K562 (cell line): Measurements from ENCODE around the gene PLXND1. TPM values are rescaled to one million over a fixed set of nuclear protein-coding genes. Genes with fewer than 3 reads are reported as not detected.

ENCODE experiments used
- ATAC-seq: fragments of 200-7000 bp; cut with Tn5 transposase; 3 replicates; pipeline ENCODE4 v1.9.1; 2020; ENCODE audit warnings: moderate library complexity
- BruUV-seq: library from RNA; stranded (reverse); fragments of 400-500 nt; replicated peaks from 2 replicates; lab custom pipeline; 2021; lab: Mats Ljungman, UMichigan
- CTCF ChIA-PET: fragments of 300-600 bp; formaldehyde crosslinking; extraction: SDS; loops from one replicate; lab custom pipeline; 2021; ENCODE audit warnings: low intra/inter-chr PET ratio; lab: Yijun Ruan, JAX
- POLR2A ChIA-PET: fragments of 300-600, 350-650 bp; sonication (Branson Sonifier 250); formaldehyde crosslinking; extraction: SDS; loops from one replicate; lab custom pipeline; 2021; ENCODE audit warnings: antibody characterized with exemption, inconsistent platforms; lab: Yijun Ruan, JAX
- DNase-seq, 4 experiments: peaks; one replicate each; pipeline versions ENCODE4 v3.0.0 to v3.0.0-alpha.2; 2011 to 2018; ENCODE audit warnings: low spot score in 3 of 4, mixed read lengths in 3 of 4; ENCODE audit errors: extremely low read depth in 1 of 4
- FAIRE-seq: peaks from 2 replicates; lab custom pipeline; 2011; peaks lifted over from hg19 to GRCh38; lab: Jason Lieb, UNC
- H2AFZ ChIP-seq: 2 replicates; pipeline ENCODE4 v1.6.0; 2011; ENCODE audit warnings: low read depth, low read length, control low read depth, inconsistent platforms
- H3K27ac ChIP-seq: fragments of 200-600 bp; 3 replicates; pipeline ENCODE4 v1.8.0; 2011; ENCODE audit warnings: low read depth, mild to moderate bottlenecking, control low read depth, inconsistent platforms, low read length, moderate library complexity, mixed read lengths; ENCODE audit errors: extremely low read depth
- H3K27me3 ChIP-seq, 2 experiments: fragments of 300-600 bp in 1 of 2; 2 replicates in 1 of 2; 3 replicates in 1 of 2; pipeline versions ENCODE4 v1.6.0 to v1.8.0; 2011; ENCODE audit warnings: inconsistent platforms in 2 of 2, low read length in 2 of 2, mild to moderate bottlenecking in 1 of 2, mixed read lengths in 1 of 2, moderate library complexity in 1 of 2; ENCODE audit not compliant: control insufficient read depth in 2 of 2, insufficient read depth in 2 of 2
- H3K36me3 ChIP-seq: fragments of 300-600 bp; 3 replicates; pipeline ENCODE4 v1.8.0; 2011; ENCODE audit warnings: mild to moderate bottlenecking, low read length, inconsistent platforms; ENCODE audit not compliant: control insufficient read depth, insufficient read depth
- H3K4me1 ChIP-seq, 2 experiments: fragments of 200-600 bp in 1 of 2; replicated peaks in 1 of 2; 2 replicates in 1 of 2; 3 replicates in 1 of 2; pipeline versions ENCODE4 v1.5.1 to v1.8.0; 2011; ENCODE audit warnings: inconsistent platforms in 2 of 2, low read length in 2 of 2, mild to moderate bottlenecking in 1 of 2, mixed read lengths in 1 of 2, moderate library complexity in 1 of 2; ENCODE audit not compliant: control insufficient read depth in 2 of 2, insufficient read depth in 2 of 2
- H3K4me2 ChIP-seq: 2 replicates; pipeline ENCODE4 v1.6.1; 2011; ENCODE audit warnings: low read length, control low read depth, inconsistent platforms, mixed read lengths; ENCODE audit not compliant: insufficient read depth
- H3K4me3 ChIP-seq: fragments of 200-600 bp; sonication (generic), shearing (Covaris generic); 2 replicates; pipeline ENCODE4 v1.5.1; 2016; ENCODE audit warnings: control low read depth, inconsistent platforms
- H3K79me2 ChIP-seq: fragments of 200-600 bp; 3 replicates; pipeline ENCODE4 v1.8.0; 2011; ENCODE audit warnings: low read length, inconsistent platforms; ENCODE audit not compliant: control insufficient read depth, insufficient read depth
- H3K9ac ChIP-seq, 2 experiments: 2 replicates each; pipeline versions ENCODE4 v1.6.0 to v1.6.1; 2011; ENCODE audit warnings: low read depth in 2 of 2, low read length in 2 of 2, control low read depth in 1 of 2, inconsistent platforms in 1 of 2, mild to moderate bottlenecking in 1 of 2, mixed read lengths in 1 of 2; ENCODE audit not compliant: insufficient read depth in 1 of 2
- H3K9me1 ChIP-seq: one replicate; pipeline ENCODE4 v1.6.0; 2011; ENCODE audit warnings: inconsistent platforms, mild to moderate bottlenecking, low read length, moderate library complexity; ENCODE audit not compliant: control insufficient read depth, insufficient read depth
- H3K9me3 ChIP-seq: replicated peaks from 2 replicates; pipeline ENCODE4 v1.5.1; 2011; ENCODE audit warnings: low read depth, low read length, inconsistent platforms; ENCODE audit not compliant: control insufficient read depth, insufficient read depth
- H4K20me1 ChIP-seq: replicated peaks from 2 replicates; pipeline ENCODE4 v1.6.1; 2011; ENCODE audit warnings: low read length, inconsistent platforms, mixed read lengths; ENCODE audit not compliant: control insufficient read depth, insufficient read depth
- CBX1 ChIP-seq: sonication (generic); IDR thresholded peaks from 2 replicates; pipeline ENCODE4 v1.6.1; 2016; ENCODE audit warnings: antibody characterized with exemption, low read depth, mild to moderate bottlenecking
- KAT8 ChIP-seq: fragments of 450-650 bp; IDR thresholded peaks from 2 replicates; pipeline ENCODE4 v1.6.1; 2016; ENCODE audit warnings: low read depth, mild to moderate bottlenecking
- ZNF696 ChIP-seq: fragments of 250-450 bp; sonication (Bioruptor Pico); conservative IDR thresholded peaks from 2 replicates; pipeline ENCODE4 v1.4.0; 2020; ENCODE audit warnings: mild to moderate bottlenecking, moderate library complexity
- ZNF79 ChIP-seq: fragments of 250-450 bp; sonication (Bioruptor Pico); IDR thresholded peaks from 2 replicates; pipeline ENCODE4 v1.4.0; 2020; ENCODE audit warnings: low read depth, mild to moderate bottlenecking, moderate library complexity
- WGBS: fragments of 100-300 bp; shearing (Covaris generic); methylation state at CpG from one replicate; pipeline ENCODE4 v1.1.6; 2016; ENCODE audit warnings: low coverage, mixed read lengths; ENCODE audit not compliant: insufficient coverage; ENCODE audit errors: missing lambda C conversion rate; 5-methylcytosine and 5-hydroxymethylcytosine counted together
- in situ Hi-C: fragments of 300-500 bp; cut with MboI; formaldehyde crosslinking; loops from 4 replicates; pipeline ENCODE4 v1.15.0; 2018; ENCODE audit warnings: inconsistent platforms, mixed read lengths
- intact Hi-C: fragments of 100-400 bp; cut with micrococcal nuclease; formaldehyde crosslinking; loops from 2 replicates; pipeline ENCODE4 v1.14.2; 2022
- polyA plus RNA-seq, 8 experiments: library from polyadenylated mRNA; depleted of rRNA in 4 of 8; stranded (reverse) in 5 of 8; unstranded in 3 of 8; fragments of >200 nt; fragmentation: Nextera tagmentation in 2 of 8; fragmentation: Illumina TruSeq in 1 of 8; extraction: Ambion mirVana in 2 of 8; extraction: Trizol in 1 of 8; gene quantifications; 2 replicates each; pipeline versions ENCODE4 v1.2.1 to v1.2.3, GENCODE V29; 2011 to 2014; ENCODE audit warnings: inconsistent platforms in 1 of 8, missing spikeins in 1 of 8
- total RNA-seq, 7 experiments: library from RNA; depleted of rRNA in 6 of 7; stranded (reverse); fragments of >200 nt in 6 of 7; fragmentation: Illumina TruSeq in 2 of 7; extraction: Trizol in 2 of 7; gene quantifications; 2 replicates each; pipeline versions ENCODE4 v1.2.1 to v1.2.3, GENCODE V29; 2011 to 2021; ENCODE audit warnings: low replicate concordance in 1 of 7
- TF ChIP-seq, protein P1 (sequence below): fragments of 250-450 bp; sonication (Bioruptor Pico); IDR thresholded peaks from 2 replicates; pipeline ENCODE4 v1.4.0; 2020; ENCODE audit warnings: mild to moderate bottlenecking
- TF ChIP-seq, protein P2 (sequence below): fragments of 200-400 bp; formaldehyde crosslinking; IDR thresholded peaks from 2 replicates; pipeline ENCODE4 v1.6.1; 2017; ENCODE audit warnings: mild to moderate bottlenecking, low read depth, low read length, moderate library complexity

Gene PLXND1
- total and polyA plus RNA-seq, 9 of the 15 experiments (the other 6 are each of a cell fraction or from before 2014, with no cell fraction given), result 0.34 to 28.8 (median 14.0) TPM

DNA sequence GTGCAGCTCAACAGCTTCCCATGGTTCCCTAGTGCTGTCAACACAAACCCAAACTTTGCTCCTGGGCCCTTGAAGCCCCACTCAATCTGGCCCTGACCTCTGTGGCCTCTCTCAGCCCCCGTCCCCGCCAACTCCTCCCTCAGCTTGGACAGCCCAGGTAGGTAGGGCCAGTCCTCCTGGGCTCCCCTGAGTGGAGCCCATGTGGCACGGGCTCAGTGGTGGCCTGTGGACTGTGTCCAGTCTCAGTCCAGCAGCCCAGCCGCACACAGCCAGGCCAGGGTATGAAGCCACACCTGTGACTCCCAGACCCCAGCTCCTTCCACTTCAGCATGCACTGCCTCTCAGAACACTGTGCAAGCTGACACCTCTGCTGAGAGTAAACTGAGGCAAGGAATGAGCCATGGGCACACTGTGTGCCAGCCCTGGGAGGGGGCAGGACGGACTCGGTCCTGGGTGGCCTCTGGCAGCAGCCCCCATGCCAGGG lies 11.5 kb downstream of the PLXND1 start:
- H3K36me3 ChIP-seq, result 0 out of 3 replicates have a peak, but pooled peaks cover 2% of the 10 kb centered on the region
- DNase-seq, result no peak
- intact Hi-C loops (no loop called here), in situ Hi-C loops (no loop called here)
- ChIA-PET CTCF (no interaction called here), POLR2A (interaction anchor here (0.6 to 1.7 kb wide), 2 partner anchors 9 to 223 kb away, joined by 3 to 9 read pairs; no protein-coding TSS in a partner anchor)
- no peaks in the 10 kb centered on the region for H4K20me1 ChIP-seq
- TF ChIP-seq ZNF79 (CRISPR knock-in tag) (no peak), KAT8 (no peak), ZNF696 (CRISPR knock-in tag) (no peak), CBX1 (no peak)
- TF ChIP-seq, protein P1, sequence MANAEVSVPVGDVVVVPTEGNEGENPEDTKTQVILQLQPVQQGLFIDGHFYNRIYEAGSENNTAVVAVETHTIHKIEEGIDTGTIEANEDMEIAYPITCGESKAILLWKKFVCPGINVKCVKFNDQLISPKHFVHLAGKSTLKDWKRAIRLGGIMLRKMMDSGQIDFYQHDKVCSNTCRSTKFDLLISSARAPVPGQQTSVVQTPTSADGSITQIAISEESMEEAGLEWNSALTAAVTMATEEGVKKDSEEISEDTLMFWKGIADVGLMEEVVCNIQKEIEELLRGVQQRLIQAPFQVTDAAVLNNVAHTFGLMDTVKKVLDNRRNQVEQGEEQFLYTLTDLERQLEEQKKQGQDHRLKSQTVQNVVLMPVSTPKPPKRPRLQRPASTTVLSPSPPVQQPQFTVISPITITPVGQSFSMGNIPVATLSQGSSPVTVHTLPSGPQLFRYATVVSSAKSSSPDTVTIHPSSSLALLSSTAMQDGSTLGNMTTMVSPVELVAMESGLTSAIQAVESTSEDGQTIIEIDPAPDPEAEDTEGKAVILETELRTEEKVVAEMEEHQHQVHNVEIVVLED, result no peak
- TF ChIP-seq, protein P2, sequence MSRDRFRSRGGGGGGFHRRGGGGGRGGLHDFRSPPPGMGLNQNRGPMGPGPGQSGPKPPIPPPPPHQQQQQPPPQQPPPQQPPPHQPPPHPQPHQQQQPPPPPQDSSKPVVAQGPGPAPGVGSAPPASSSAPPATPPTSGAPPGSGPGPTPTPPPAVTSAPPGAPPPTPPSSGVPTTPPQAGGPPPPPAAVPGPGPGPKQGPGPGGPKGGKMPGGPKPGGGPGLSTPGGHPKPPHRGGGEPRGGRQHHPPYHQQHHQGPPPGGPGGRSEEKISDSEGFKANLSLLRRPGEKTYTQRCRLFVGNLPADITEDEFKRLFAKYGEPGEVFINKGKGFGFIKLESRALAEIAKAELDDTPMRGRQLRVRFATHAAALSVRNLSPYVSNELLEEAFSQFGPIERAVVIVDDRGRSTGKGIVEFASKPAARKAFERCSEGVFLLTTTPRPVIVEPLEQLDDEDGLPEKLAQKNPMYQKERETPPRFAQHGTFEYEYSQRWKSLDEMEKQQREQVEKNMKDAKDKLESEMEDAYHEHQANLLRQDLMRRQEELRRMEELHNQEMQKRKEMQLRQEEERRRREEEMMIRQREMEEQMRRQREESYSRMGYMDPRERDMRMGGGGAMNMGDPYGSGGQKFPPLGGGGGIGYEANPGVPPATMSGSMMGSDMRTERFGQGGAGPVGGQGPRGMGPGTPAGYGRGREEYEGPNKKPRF, result no peak
- no peak overlapping the region for H3K4me3 ChIP-seq
- no peaks in the 10 kb centered on the region for H3K9me3 ChIP-seq
- peaks cover 41% of the 10 kb centered on the region for H3K79me2 ChIP-seq
- H2AFZ ChIP-seq, result no peak overlapping the region
- BruUV-seq, result no TSS peak
- ATAC-seq, result no peak
- H3K27ac ChIP-seq, result no peak overlapping the region
- no peak overlapping the region for H3K4me2 ChIP-seq
- H3K27me3 ChIP-seq, result no peaks in the 10 kb centered on the region
- FAIRE-seq, result no peak
- peaks cover 30 to 72% of the 10 kb centered on the region in 2 experiments for H3K4me1 ChIP-seq
- 83% methylated on average over 4 of the region's 6 CpGs for WGBS
- H3K9me1 ChIP-seq, result no peaks in the 10 kb centered on the region
- H3K9ac ChIP-seq, result peak overlapping the region in 1 of 2 experiments; percentile 58; a peak in 2 of 4 replicates
